GM21825 (cell line): ENCODE data around the gene GLCE.
"Not testable (repeated sequence)": the region's sequence is repeated elsewhere in the genome, so short reads cannot be mapped to it uniquely, and the experiment has no call there.

Experiments used
- ATAC-seq: cut with Tn5 transposase; IDR thresholded peaks from one replicate; pipeline ENCODE4 v1.9.1; 2021; ENCODE audit warnings: mild to moderate bottlenecking, moderate library complexity; ENCODE audit not compliant: unreplicated experiment

The GLCE gene

GRCh38 chr15:69293741-69294615, 133.5 kb downstream of the GLCE start:
- ATAC-seq = no peak

GRCh38 chr15:69296606-69297005, 136.2 kb downstream of the GLCE start:
- no peak for ATAC-seq

- ATAC-seq = no peak
These were observed 137.4 kb downstream of the GLCE start for GRCh38 chr15:69297642-69298353.

- no peak for ATAC-seq
These were observed 137.9 kb downstream of the GLCE start for GRCh38 chr15:69298354-69298696.

- ATAC-seq = no peak
These were observed 138.4 kb downstream of the GLCE start, which contains the start of gene PAQR5 for GRCh38 chr15:69298697-69299441. PAQR5 (plus strand) TSS chr15:69298912; CDS start chr15:69360081, 61,169 bp downstream.

- ATAC-seq = no peak
These were observed 139.0 kb downstream of the GLCE start for GRCh38 chr15:69299451-69299886.

GRCh38 chr15:69299943-69300588, 139.6 kb downstream of the GLCE start:
- no peak for ATAC-seq

GRCh38 chr15:69301101-69301500, 140.7 kb downstream of the GLCE start:
- ATAC-seq = not testable (repeated sequence)

GRCh38 chr15:69302087-69302486, 141.7 kb downstream of the GLCE start:
- not testable (repeated sequence) for ATAC-seq

- ATAC-seq = no peak
These were observed 142.5 kb downstream of the GLCE start for GRCh38 chr15:69302929-69303328.

- no peak for ATAC-seq
These were observed 143.1 kb downstream of the GLCE start for GRCh38 chr15:69303337-69304181.

GRCh38 chr15:69304182-69304545, 143.7 kb downstream of the GLCE start:
- no peak for ATAC-seq

GRCh38 chr15:69305204-69305931, 144.9 kb downstream of the GLCE start:
- ATAC-seq = no peak

GRCh38 chr15:69305933-69306568, 145.6 kb downstream of the GLCE start:
- no peak for ATAC-seq

- ATAC-seq = no peak
These were observed 147.5 kb downstream of the GLCE start for GRCh38 chr15:69307939-69308338.

- no peak for ATAC-seq
These were observed 148.5 kb downstream of the GLCE start for GRCh38 chr15:69308949-69309348.

GRCh38 chr15:69311319-69311721, 150.9 kb downstream of the GLCE start:
- ATAC-seq = no peak

GRCh38 chr15:69313432-69314000, 153.1 kb downstream of the GLCE start:
- no peak for ATAC-seq
